GM12864 (cell line): Measurements from ENCODE around the gene CCDC195.
"Not testable (repeated sequence)": the region's sequence is repeated elsewhere in the genome, so short reads cannot be mapped to it uniquely, and the experiment has no call there.

ENCODE experiments used
- DNase-seq: peaks from one replicate; pipeline ENCODE4 v3.0.0-alpha.2; 2011; ENCODE audit warnings: low read depth
- H3K4me3 ChIP-seq: 2 replicates; pipeline ENCODE4 v1.5.1; 2011; ENCODE audit warnings: mild to moderate bottlenecking, low read depth, low read length, control low read depth
- CTCF ChIP-seq: IDR thresholded peaks from 2 replicates; pipeline ENCODE4 v1.5.1; 2011; ENCODE audit warnings: low read depth, mild to moderate bottlenecking, moderate library complexity, low read length, control low read depth, inconsistent platforms; ENCODE audit errors: missing control alignments

The CCDC195 gene

GRCh38 chr2:224671731-224672130 lies 44.4 kb downstream of the CCDC195 start:
- no peak for TF ChIP-seq CTCF
- DNase-seq: no peak
- H3K4me3 ChIP-seq: no peak overlapping the region

- TF ChIP-seq CTCF: no peak
- no peak for DNase-seq
These were observed 46.0 kb downstream of the CCDC195 start for GRCh38 chr2:224670203-224670602.

GRCh38 chr2:224669449-224669848 lies 46.7 kb downstream of the CCDC195 start:
- no peak for DNase-seq
- no peak overlapping the region for H3K4me3 ChIP-seq
- no peak for TF ChIP-seq CTCF

More at GRCh38 chr2:224670203-224670602, 46.0 kb downstream of the CCDC195 start:
- no peak overlapping the region for H3K4me3 ChIP-seq

- no peak for DNase-seq
- H3K4me3 ChIP-seq: no peak overlapping the region
- TF ChIP-seq CTCF: no peak
These were observed 47.8 kb downstream of the CCDC195 start for GRCh38 chr2:224668123-224668909.

GRCh38 chr2:224666951-224667553 lies 49.1 kb downstream of the CCDC195 start:
- peak; percentile 75 for DNase-seq
- no peak overlapping the region for H3K4me3 ChIP-seq
- TF ChIP-seq CTCF: no peak

GRCh38 chr2:224663322-224663721 lies 52.8 kb downstream of the CCDC195 start:
- not testable (repeated sequence) for DNase-seq, H3K4me3 ChIP-seq

- TF ChIP-seq CTCF: peak; percentile 7
- not testable (repeated sequence) for DNase-seq, H3K4me3 ChIP-seq
These were observed 54.5 kb downstream of the CCDC195 start for GRCh38 chr2:224661708-224662107.
